ENCODE data around the gene GPSM1.

Gene GPSM1

GRCh38 chr9:136370687-136371532 lies 43.6 kb downstream of the GPSM1 start:
- FAIRE-seq (no peak), DNase-seq (ENCODE audit: insufficient read length, low spot score) (no peak)

DNA sequence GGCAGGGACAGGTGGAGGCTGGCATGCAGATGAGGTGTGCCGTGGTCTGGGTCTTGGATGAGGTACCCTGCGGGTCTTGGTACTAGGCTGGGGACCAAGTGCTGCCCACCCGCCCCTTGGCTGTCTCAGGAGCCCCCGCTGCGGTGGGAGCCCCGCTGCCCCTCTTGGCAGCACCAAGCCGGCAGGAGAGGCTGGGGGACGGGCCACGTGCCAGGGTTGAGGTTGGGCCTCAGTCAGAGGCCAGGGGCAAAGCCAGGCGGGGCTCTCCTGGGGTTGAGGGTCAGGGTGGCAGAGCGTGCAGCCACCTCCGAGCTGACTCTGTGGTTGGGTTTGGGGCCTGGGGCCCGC lies 44.2 kb downstream of the GPSM1 start:
- DNase-seq (ENCODE audit: insufficient read length, low spot score) (no peak), FAIRE-seq (no peak)

DNA sequence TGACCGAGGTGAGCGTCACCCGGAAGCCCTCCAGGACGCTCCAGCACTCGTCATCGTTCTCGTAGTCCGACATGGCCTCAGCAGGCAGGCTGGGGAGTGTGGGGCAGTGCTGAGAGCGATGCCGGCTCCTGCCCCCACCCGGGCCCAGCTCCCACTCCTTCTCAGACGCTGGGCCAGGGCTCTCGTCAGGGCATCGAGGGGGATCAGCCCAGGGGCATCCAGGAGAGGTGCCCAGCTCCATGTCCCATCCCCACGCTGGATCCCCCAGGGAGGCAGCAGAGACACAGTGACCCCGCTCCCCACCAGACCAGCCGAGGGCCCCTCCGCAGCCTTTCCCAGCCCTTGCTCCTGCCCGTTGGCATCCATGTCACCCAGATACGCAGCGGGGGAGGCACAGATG lies 44.7 kb downstream of the GPSM1 start:
- FAIRE-seq (no peak), DNase-seq (ENCODE audit: insufficient read length, low spot score) (no peak)

- FAIRE-seq (no peak), DNase-seq (ENCODE audit: insufficient read length, low spot score) (peak; percentile 34)
Measured at GRCh38 chr9:136372561-136373299, 45.4 kb downstream of the GPSM1 start.

DNA sequence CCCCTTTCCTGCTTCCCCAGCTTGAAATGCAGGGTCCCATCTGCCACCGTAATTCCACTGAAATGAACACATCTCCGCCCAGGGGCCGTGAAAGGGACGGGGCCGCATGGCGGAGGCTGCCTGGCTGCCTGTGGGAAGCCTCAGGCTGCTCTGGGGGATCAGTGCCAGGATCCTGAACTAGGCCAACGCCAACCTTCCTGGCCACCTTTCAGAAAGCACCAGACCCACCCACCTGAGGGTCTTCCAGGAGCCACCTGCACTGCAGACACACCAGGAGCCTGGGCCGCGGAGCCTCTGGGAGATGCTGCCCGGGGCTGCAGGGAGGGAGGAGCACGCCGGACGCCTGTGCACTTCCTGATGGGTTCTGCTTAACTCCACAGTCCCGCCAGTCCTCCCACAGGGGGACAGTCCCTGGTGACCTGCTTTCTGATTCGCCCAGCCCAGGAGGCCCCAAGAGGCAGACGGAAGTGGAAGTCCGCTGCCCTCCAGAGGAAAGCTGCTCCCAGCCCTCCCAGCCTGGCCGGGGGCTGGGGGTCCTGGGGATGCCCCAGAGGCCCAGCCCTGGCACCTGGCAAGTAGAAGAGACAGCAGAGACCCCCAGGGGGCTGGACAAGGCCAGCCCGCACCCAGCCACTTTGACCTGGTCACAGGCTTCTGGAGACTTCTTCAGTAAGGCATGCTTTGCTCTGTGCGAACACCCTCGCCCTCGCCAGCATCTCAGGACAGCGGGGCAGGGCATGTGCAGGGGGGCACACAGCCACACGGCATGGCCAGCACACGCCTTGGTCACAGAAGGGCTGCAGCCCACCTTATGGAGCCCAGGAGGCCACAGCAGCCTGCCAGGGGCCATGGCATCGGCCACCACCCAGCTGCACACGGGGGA lies 46.2 kb downstream of the GPSM1 start, which contains the start of gene CARD9:
TSS of gene CARD9 (minus strand) at position 370 of the 883 bp plus-strand sequence. CDS start 1,591 bp downstream, outside the sequence.
- no peak for DNase-seq (ENCODE audit: insufficient read length, low spot score)
- FAIRE-seq, result no peak

DNA sequence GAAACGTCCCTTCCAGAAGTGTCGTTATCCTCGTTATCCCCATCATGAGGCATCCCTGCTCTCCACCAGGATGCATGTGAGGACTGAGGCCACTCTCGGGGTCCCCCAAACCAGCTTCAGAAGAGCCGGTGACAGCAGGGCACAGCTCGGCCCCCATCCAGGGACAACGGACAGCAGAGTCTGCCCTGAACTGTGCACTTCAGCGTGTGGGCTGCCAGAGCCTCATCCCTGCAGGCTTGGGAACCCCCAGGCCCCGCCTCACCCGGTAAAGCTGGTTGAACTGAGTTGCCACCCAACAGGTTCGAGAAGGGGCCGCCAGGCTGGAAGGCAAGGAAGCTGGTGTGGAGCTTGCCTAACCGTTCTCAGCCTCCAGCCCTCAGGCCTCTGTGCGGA lies 46.8 kb downstream of the GPSM1 start:
- DNase-seq (ENCODE audit: insufficient read length, low spot score) (no peak), FAIRE-seq (no peak)

DNA sequence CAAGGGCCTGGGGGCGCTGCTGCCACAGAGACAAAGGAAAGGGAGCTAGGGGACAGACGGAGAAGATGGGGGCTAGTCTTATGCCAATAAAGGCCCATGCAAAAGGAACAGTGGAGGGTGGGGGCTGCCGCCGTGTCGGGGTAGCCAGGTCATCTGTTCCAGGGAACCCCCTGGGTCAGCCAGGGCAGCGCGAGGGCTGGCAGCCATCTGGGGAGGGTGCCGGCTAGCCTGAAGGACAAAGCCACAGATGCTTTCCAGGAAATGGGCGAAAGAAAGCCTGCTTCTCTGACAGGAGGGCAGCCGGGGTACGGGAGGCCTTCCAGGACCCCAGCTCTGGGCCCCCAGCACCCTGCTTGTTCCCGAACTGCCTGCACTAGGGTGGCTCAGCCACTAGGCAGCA lies 47.8 kb downstream of the GPSM1 start:
- DNase-seq (ENCODE audit: insufficient read length, low spot score), result no peak
- no peak for FAIRE-seq

- no peak for FAIRE-seq
- no peak for DNase-seq (ENCODE audit: insufficient read length, low spot score)
Measured at GRCh38 chr9:136376457-136376856, 49.1 kb downstream of the GPSM1 start.

GRCh38 chr9:136377341-136378169 lies 50.2 kb downstream of the GPSM1 start:
- FAIRE-seq, result no peak

DNA sequence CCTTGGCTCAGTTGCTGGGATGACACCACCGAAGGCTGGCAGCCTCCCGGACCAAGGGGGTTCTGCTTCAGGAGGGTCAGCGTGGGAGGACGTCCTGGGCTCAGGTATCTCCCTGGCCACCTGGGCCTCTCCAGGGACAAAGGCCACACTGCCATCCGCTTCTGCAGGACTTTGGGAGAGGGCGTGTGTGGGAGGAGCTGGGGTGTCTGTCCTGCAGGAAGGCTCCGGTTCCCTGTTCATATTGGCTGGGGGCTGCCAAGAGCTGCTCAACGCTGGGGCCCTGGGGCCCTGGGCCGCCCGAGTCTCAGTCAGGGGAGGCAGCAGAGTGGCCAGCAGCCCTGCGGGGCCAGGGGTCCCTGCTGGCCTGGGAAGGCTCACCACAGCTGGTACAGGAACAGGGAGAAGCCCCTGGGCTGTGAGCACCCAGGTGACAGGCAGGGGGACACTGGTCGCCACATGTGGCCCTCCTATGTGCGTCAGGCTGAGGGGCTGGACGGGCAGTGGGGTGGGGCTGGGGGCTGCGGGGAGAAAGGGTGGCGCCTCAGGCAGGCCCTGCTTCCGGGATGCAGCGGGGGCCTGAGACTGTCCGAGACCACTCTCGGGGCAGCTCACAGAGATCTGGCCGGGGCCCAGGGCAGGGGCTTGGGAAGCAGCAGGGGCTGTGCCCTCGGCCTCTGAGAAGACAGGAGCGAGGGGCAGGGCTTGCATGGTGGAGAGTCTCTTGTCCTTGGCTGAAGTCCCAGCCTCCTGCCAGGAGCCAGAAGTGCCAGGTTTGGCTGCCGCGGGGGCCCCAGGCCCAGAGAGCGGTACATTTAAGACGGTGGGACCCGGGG lies 51.0 kb downstream of the GPSM1 start:
- FAIRE-seq, result no peak
- DNase-seq (ENCODE audit: insufficient read length, low spot score), result no peak

More at GRCh38 chr9:136377341-136378169, 50.2 kb downstream of the GPSM1 start:
- no peak for DNase-seq (ENCODE audit: insufficient read length, low spot score)

DNA sequence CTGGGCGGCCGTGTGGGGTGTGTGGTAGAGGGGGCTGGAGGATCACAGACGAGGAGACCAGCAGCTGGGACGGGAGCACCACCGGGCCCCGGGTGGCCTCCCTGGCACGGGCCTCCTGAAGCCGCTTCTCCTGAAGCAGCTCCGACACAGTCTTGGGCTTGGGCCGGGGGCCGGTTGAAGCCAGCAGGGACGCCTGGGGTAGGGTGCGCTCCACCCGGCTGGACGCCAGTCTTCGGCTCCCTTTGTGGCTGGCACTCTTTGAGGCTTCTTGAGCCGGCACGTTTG lies 51.6 kb downstream of the GPSM1 start:
- FAIRE-seq, result no peak
- DNase-seq (ENCODE audit: insufficient read length, low spot score), result no peak

GRCh38 chr9:136379401-136379800 lies 52.1 kb downstream of the GPSM1 start:
- FAIRE-seq (no peak), DNase-seq (ENCODE audit: insufficient read length, low spot score) (no peak)

DNA sequence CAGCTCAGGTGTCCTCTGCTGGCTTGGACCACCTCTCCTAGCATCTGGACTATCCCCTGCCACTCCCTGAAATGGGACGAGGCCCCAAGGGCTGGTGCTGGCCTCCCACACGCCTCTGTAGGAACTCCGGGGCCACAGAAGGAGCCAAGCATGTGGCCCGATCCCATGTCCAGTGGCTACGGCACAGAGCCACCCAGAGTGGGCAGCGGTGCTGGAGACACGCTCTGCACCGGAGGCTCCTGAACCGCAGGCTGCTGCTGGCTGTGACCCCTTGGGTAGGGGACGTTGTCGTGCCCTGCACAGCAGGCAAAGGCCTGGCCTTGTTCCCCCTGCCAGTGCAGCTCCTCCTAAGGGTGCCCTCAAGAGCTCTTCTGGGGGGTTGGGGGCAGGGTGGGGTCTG lies 52.6 kb downstream of the GPSM1 start:
- DNase-seq (ENCODE audit: insufficient read length, low spot score) (no peak), FAIRE-seq (no peak)

GRCh38 chr9:136380381-136380780 lies 53.0 kb downstream of the GPSM1 start:
- FAIRE-seq (no peak), DNase-seq (ENCODE audit: insufficient read length, low spot score) (no peak)

- FAIRE-seq, result no peak
- no peak for DNase-seq (ENCODE audit: insufficient read length, low spot score)
Measured at GRCh38 chr9:136381311-136381710, 54.0 kb downstream of the GPSM1 start.

- FAIRE-seq (no peak), DNase-seq (ENCODE audit: insufficient read length, low spot score) (no peak)
Measured at GRCh38 chr9:136381966-136382513, 54.7 kb downstream of the GPSM1 start.

DNA sequence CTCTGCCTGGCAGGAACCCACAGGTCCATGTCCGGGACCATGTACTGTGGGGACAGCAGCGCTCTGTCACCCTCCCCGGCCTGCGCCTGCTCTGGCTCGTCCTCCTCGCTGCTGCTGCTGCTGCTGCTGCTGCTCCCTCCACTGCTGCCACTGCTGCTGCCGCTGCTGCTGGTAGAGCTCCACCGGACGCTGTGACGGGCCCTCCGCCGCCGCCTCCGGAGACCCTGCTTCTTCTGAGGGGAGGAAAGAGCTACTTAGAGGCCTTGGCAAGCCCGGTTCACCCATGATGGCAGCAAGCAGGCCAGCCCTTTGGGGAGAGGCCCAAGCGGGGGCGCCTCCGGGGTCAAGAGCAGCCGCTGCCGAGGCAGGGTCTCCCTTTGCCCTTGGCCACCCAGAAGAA lies 56.1 kb downstream of the GPSM1 start:
- FAIRE-seq (no peak), DNase-seq (ENCODE audit: insufficient read length, low spot score) (no peak)

DNA sequence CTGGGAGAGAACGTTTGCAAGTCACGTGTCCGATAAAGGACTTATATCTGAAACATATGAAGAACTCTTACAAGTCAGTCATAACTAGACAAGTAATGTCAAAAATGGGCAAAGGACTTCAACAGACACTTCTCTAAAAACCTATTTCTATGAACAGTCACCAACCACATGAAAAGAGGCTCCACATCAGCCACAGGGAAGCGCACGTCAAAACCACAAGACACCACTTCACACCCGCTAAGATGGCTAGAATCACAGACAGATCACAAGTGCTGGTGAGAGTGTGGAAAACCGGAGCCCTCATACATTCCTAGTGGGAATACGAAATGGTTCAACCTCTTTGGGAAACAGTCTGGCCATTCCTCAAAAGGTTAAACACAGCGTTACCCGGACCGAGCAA lies 57.7 kb downstream of the GPSM1 start:
- no peak for FAIRE-seq
- DNase-seq (ENCODE audit: insufficient read length, low spot score), result no peak

DNA sequence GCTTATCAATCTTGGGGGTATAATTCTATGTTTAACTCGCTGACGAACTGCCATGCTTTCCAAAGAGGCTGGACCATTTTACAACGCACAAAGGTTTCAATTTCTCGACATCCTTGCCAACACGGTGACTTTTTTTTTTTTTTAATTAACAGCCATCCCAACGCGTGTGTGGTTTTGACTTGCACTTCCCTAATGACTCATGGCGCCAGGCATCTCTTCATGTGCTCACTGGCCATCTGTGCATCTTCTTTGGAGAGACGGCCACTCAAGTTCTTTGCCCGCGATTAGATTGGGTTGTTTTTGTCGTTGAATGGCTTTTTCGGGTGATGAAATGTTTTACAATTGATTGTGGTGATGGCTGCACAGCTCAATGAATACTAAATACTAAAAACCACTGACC lies 58.7 kb downstream of the GPSM1 start:
- FAIRE-seq (no peak), DNase-seq (ENCODE audit: insufficient read length, low spot score) (no peak)
